ENCODE data around the gene SSRP1. TPM values are rescaled to one million over a fixed set of nuclear protein-coding genes. Genes with fewer than 3 reads are reported as not detected.

The SSRP1 gene
- total and polyA plus RNA-seq, 2 of the 4 experiments (the other 2 are of a cell fraction): 106 to 146 TPM

GRCh38 chr11:57299150-57299737 is 36.4 kb downstream of the SSRP1 start:
- Histone ChIP-seq H2BK20ac (ENCODE audit: low read depth, low read length) (no peak overlapping the region), H4K8ac (ENCODE audit: low read depth in 2 of 2, low read length in 2 of 2) (no peak overlapping the region), H3K23ac (ENCODE audit: low read depth, low read length) (no peak overlapping the region), H3K18ac (ENCODE audit: low read depth, low read length) (no peak overlapping the region), H3K4me1 (ENCODE audit: control insufficient read depth, insufficient read depth, low read length) (peaks cover 7% of the 10 kb centered on the region; the same call in 1 of the 2 replicates), H3K9me3 (ENCODE audit: control insufficient read depth, insufficient read depth, low read length) (peaks cover 12% of the 10 kb centered on the region), H2AFZ (replicated peaks; ENCODE audit: low read length, poor library complexity) (no peak overlapping the region), H3K79me1 (ENCODE audit: low read depth in 1 of 2, low read length in 2 of 2) (peaks cover 10 to 26% of the 10 kb centered on the region in 2 experiments), H3K9ac (ENCODE audit: low read depth, low read length) (no peak overlapping the region), H3K36me3 (ENCODE audit: control insufficient read depth, insufficient read depth, low read length) (peaks cover 66% of the 10 kb centered on the region), H4K20me1 (ENCODE audit: insufficient read depth, low read length) (peaks cover 16% of the 10 kb centered on the region), H2AK5ac (ENCODE audit: low read depth, low read length) (no peak overlapping the region), H2AK9ac (replicated peaks; ENCODE audit: low read depth, low read length, poor library complexity) (no peak overlapping the region), H3K27ac (ENCODE audit: insufficient read depth, low read length) (no peak overlapping the region), H2BK15ac (ENCODE audit: low read depth, low read length) (no peak overlapping the region), H2BK5ac (ENCODE audit: low read depth, low read length, poor library complexity, severe bottlenecking) (no peak overlapping the region), H2BK120ac (ENCODE audit: low read depth, low read length) (no peak overlapping the region), H4K91ac (ENCODE audit: insufficient read depth, low read depth, low read length) (no peak overlapping the region), H3K4ac (ENCODE audit: low read depth, low read length) (no peak overlapping the region), H3K4me2 (ENCODE audit: low read depth, low read length) (no peak overlapping the region), H3K9me1 (ENCODE audit: insufficient read depth, low read length) (peaks cover 12% of the 10 kb centered on the region), H3K4me3 (ENCODE audit: insufficient read depth, low read depth, low read length) (no peak overlapping the region), H4K5ac (ENCODE audit: low read depth, low read length) (no peak overlapping the region), H3K14ac (replicated peaks; ENCODE audit: low read depth, low read length) (no peak overlapping the region), H3K56ac (ENCODE audit: extremely low read depth, insufficient read depth, low read length) (no peak overlapping the region), H3K27me3 (ENCODE audit: control insufficient read depth, insufficient read depth, low read length) (no peaks in the 10 kb centered on the region)
- ChIA-PET POLR2A (ENCODE audit: unreplicated experiment) (no interaction called here), CTCF (no interaction called here)
- ATAC-seq (ENCODE audit: low read depth): no peak
- intact Hi-C loops (cut with micrococcal nuclease) (no loop called here), in situ Hi-C loops (cut with MboI; ENCODE audit: low sequenced_read_pairs) (no loop called here), dilution Hi-C loops (cut with HindIII; ENCODE audit: low sequenced_read_pairs, unreplicated experiment) (no loop called here)
- no TSS peak for BruUV-seq (replicated peaks)
- no CpG with 5 or more reads among the region's 5 CpGs for WGBS, 2 experiments (ENCODE audit: extremely low coverage in 2 of 2, insufficient read length in 1 of 2)
- TF ChIP-seq RCOR1 (IDR thresholded peaks at IDR 0.05; ENCODE audit: insufficient replicate concordance, low read length): no peak
- TF ChIP-seq NFE2L2 (IDR thresholded peaks at IDR 0.05; ENCODE audit: low read depth, low read length): no peak
- TF ChIP-seq MAZ (IDR thresholded peaks at IDR 0.05; ENCODE audit: borderline replicate concordance, low read depth, low read length): no peak
- no peak for TF ChIP-seq MXI1 (IDR thresholded peaks at IDR 0.05; ENCODE audit: borderline replicate concordance, low read depth, low read length)
- TF ChIP-seq USF2 (IDR thresholded peaks at IDR 0.05; ENCODE audit: low read depth, low read length): no peak
- no peak for TF ChIP-seq CEBPB (IDR thresholded peaks at IDR 0.05; ENCODE audit: low read depth, low read length)
- no peak for TF ChIP-seq ELK1 (IDR thresholded peaks at IDR 0.05; ENCODE audit: borderline replicate concordance, low read depth, low read length)
- no peak for TF ChIP-seq RFX5 (IDR thresholded peaks at IDR 0.05; ENCODE audit: low read depth, low read length)
- no peak for TF ChIP-seq RAD21 (IDR thresholded peaks at IDR 0.05; ENCODE audit: low read length)
- TF ChIP-seq POLR2A (IDR thresholded peaks at IDR 0.05; ENCODE audit: low read depth, low read length): no peak
- no peak for TF ChIP-seq FOS (IDR thresholded peaks at IDR 0.05; ENCODE audit: low read depth, low read length)
- TF ChIP-seq CHD1 (IDR thresholded peaks at IDR 0.05; ENCODE audit: low read depth, low read length): no peak
- no peak for TF ChIP-seq MAFK (IDR thresholded peaks at IDR 0.05; ENCODE audit: low read depth, low read length)
- no peak for TF ChIP-seq SMC3 (IDR thresholded peaks at IDR 0.05; ENCODE audit: low read depth, low read length)
- TF ChIP-seq BHLHE40 (IDR thresholded peaks at IDR 0.05; ENCODE audit: low read depth, low read length): no peak
- no peak for TF ChIP-seq CTCF (conservative IDR thresholded peaks at IDR 0.05; ENCODE audit: low read depth, low read length)
- DNase-seq: no peak
